ENCODE data around the gene C1QTNF6.

The C1QTNF6 gene

DNA sequence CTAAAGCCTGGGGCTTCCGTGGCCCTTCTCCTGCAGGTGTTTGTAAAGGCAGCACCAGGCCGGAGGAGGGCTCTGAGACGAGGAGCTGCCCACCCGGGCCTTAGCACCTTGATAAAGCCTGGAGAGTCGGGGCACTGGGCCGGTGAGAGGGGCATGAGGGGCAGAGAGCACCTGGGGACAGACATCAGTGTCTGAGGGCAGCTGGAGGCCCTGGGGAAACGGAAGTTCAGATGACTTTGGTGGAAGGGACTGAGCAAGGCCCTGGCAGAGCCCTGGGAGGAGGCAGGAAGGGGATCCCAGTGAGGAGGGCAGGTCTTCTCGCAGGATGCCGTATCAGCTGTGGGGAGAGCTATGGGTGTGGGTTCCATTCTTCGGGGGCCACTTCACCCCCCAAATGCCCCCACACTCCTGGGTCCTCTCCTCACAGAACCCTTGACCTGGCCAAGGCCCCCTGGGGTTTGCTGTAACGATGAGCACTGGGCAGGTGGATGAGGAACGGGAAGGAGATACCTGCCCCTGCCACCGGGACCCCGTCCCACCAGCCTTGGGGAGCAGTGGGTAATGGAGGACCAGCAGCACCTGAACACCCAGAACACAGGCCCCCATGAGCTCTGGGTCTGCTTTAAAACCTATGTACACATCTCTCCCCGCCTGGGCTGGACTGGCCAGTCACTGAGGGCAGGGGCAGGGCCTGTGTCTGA, 7.4 kb downstream of the C1QTNF6 start:
- TF ChIP-seq CTCF (IDR thresholded peaks at IDR 0.05; ENCODE audit: insufficient read depth, low read length, missing control alignments), result no peak
- no peak overlapping the region for H3K4me3 ChIP-seq (ENCODE audit: low read depth, low read length)
- ChIA-PET CTCF (interaction anchor here (11.4 kb wide), 1 partner anchor 18 kb away, joined by 144 read pairs; no protein-coding TSS in a partner anchor), POLR2A (no interaction called here)
- DNase-seq (ENCODE audit: low read depth, low spot score), result no peak

- H3K4me3 ChIP-seq (ENCODE audit: low read depth, low read length), result no peak overlapping the region
- DNase-seq (ENCODE audit: low read depth, low spot score), result no peak
- ChIA-PET CTCF (interaction anchor here (11.4 kb wide), 1 partner anchor 19 kb away, joined by 144 read pairs; no protein-coding TSS in a partner anchor), POLR2A (no interaction called here)
- no peak for TF ChIP-seq CTCF (IDR thresholded peaks at IDR 0.05; ENCODE audit: insufficient read depth, low read length, missing control alignments)
These were observed 8.2 kb downstream of the C1QTNF6 start for GRCh38 chr22:37179622-37180420.

- no peak for TF ChIP-seq CTCF (IDR thresholded peaks at IDR 0.05; ENCODE audit: insufficient read depth, low read length, missing control alignments)
- H3K4me3 ChIP-seq (ENCODE audit: low read depth, low read length), result no peak overlapping the region
- CTCF ChIA-PET, result interaction anchor here (1.7 to 11.4 kb wide), 2 partner anchors 12 to 20 kb away, joined by 11 to 144 read pairs; no protein-coding TSS in a partner anchor
- no peak for DNase-seq (ENCODE audit: low read depth, low spot score)
- POLR2A ChIA-PET, result no interaction called here
These were observed 8.9 kb downstream of the C1QTNF6 start for GRCh38 chr22:37179126-37179470.

GRCh38 chr22:37178350-37179125, 9.5 kb downstream of the C1QTNF6 start:
- CTCF ChIA-PET, result interaction anchor here (1.0 to 11.4 kb wide), 6 partner anchors 8 to 20 kb away, joined by 3 to 144 read pairs (median 8); no protein-coding TSS in a partner anchor
- no peak for DNase-seq (ENCODE audit: low read depth, low spot score)
- TF ChIP-seq CTCF (IDR thresholded peaks at IDR 0.05; ENCODE audit: insufficient read depth, low read length, missing control alignments), result no peak
- H3K4me3 ChIP-seq (ENCODE audit: low read depth, low read length), result no peak overlapping the region
- POLR2A ChIA-PET, result no interaction called here

DNA sequence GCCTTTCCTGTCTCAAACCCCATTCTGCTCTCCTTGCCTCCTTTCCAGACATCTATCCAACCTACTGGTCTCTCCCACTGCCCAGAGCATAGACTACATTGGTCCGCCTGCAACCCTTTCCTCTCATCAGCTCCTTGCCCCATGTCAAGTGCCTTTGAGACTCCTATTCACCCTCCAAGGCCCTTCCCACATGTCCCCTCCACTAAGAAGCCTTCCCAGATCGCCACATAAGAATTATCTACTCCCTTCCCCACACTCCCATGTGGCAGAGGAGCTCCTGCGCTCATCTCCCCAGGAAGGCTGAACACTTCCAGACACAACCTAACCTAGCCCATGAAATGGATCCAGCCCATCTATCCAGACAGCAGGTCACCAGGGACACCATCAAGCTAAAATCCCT, 10.3 kb downstream of the C1QTNF6 start:
- CTCF ChIA-PET, result interaction anchor here (1.0 to 11.4 kb wide), 8 partner anchors 9 to 26 kb away, joined by 3 to 144 read pairs (median 6); no protein-coding TSS in a partner anchor
- POLR2A ChIA-PET, result no interaction called here
- no peak overlapping the region for H3K4me3 ChIP-seq (ENCODE audit: low read depth, low read length)
- DNase-seq (ENCODE audit: low read depth, low spot score), result no peak
- TF ChIP-seq CTCF (IDR thresholded peaks at IDR 0.05; ENCODE audit: insufficient read depth, low read length, missing control alignments), result no peak

Data from AG04449 (cell line).